PC-9 (cell line): Measurements from ENCODE around the gene VEPH1. TPM values are rescaled to one million over a fixed set of nuclear protein-coding genes. Genes with fewer than 3 reads are reported as not detected.

Experiments used
- BruUV-seq: library from RNA; stranded (reverse); fragments of 400-500 nt; replicated peaks from 2 replicates; lab custom pipeline; 2021; lab: Mats Ljungman, UMichigan
- CTCF ChIA-PET: fragments of 300-600 bp; sonication (Branson Sonifier 250); formaldehyde crosslinking; loops from one replicate; lab custom pipeline; 2022; ENCODE audit warnings: antibody characterized with exemption; lab: Charles Lee
- POLR2A ChIA-PET: fragments of 300-600 bp; sonication (Branson Sonifier 250); formaldehyde crosslinking; loops from one replicate; lab custom pipeline; 2022; ENCODE audit warnings: antibody characterized with exemption; ENCODE audit not compliant: unreplicated experiment; lab: Charles Lee
- DNase-seq, 2 experiments: peaks; one replicate each; pipeline versions ENCODE4 v3.0.0 to v3.0.0-alpha.2; 2015 to 2022; ENCODE audit warnings: mixed read lengths in 1 of 2
- H2AFZ ChIP-seq: fragments of 200-600 bp; sonication (generic); 2 replicates; pipeline ENCODE4 v1.8.1; 2017; ENCODE audit warnings: antibody characterized with exemption
- H3F3A ChIP-seq: fragments of 200-600 bp; sonication (generic); 2 replicates; pipeline ENCODE4 v1.8.1; 2017; ENCODE audit warnings: antibody characterized with exemption, mild to moderate bottlenecking, low read depth; ENCODE audit not compliant: insufficient read depth
- H3K27ac ChIP-seq: fragments of 200-600 bp; sonication (generic); 2 replicates; pipeline ENCODE4 v1.6.1; 2016; ENCODE audit warnings: mixed run types
- H3K27me3 ChIP-seq: fragments of 200-600 bp; sonication (generic); 2 replicates; pipeline ENCODE4 v1.6.1; 2016; ENCODE audit warnings: low read depth, mixed run types; ENCODE audit not compliant: insufficient read depth
- H3K36me3 ChIP-seq: fragments of 200-600 bp; sonication (generic); 2 replicates; pipeline ENCODE4 v1.6.1; 2016; ENCODE audit warnings: low read depth, mixed run types
- H3K4me1 ChIP-seq: fragments of 200-600 bp; sonication (generic); replicated peaks from 2 replicates; pipeline ENCODE4 v1.6.1; 2016; ENCODE audit warnings: mixed run types; ENCODE audit not compliant: insufficient read depth
- H3K4me2 ChIP-seq: fragments of 200-600 bp; sonication (generic); 2 replicates; pipeline ENCODE4 v1.6.1; 2017; ENCODE audit warnings: mixed run types
- H3K4me3 ChIP-seq: fragments of 200-600 bp; sonication (generic); 2 replicates; pipeline ENCODE4 v1.6.1; 2016; ENCODE audit warnings: mixed run types
- H3K79me2 ChIP-seq: fragments of 200-600 bp; sonication (generic); 2 replicates; pipeline ENCODE4 v1.6.1; 2017; ENCODE audit warnings: low read depth, mixed run types
- H3K9me2 ChIP-seq: fragments of 200-600 bp; sonication (generic); 2 replicates; pipeline ENCODE4 v1.8.1; 2017; ENCODE audit warnings: mild to moderate bottlenecking; ENCODE audit not compliant: insufficient read depth
- H3K9me3 ChIP-seq: fragments of 200-600 bp; sonication (generic); 2 replicates; pipeline ENCODE4 v1.8.1; 2016; ENCODE audit warnings: low read depth; ENCODE audit not compliant: insufficient read depth
- H4K20me1 ChIP-seq: fragments of 200-600 bp; sonication (generic); 2 replicates; pipeline ENCODE4 v1.8.1; 2017; ENCODE audit not compliant: insufficient read depth
- EZH2 ChIP-seq: fragments of 200-600 bp; sonication (generic); IDR thresholded peaks from 2 replicates; pipeline ENCODE4 v1.8.0; 2017; ENCODE audit warnings: antibody characterized with exemption, low read depth
- intact Hi-C: fragments of 100-400 bp; cut with micrococcal nuclease; formaldehyde crosslinking; loops from one replicate; pipeline ENCODE4 v1.10.0; 2022; ENCODE audit not compliant: unreplicated experiment
- total RNA-seq: library from RNA; stranded (reverse); gene quantifications from 2 replicates; pipeline ENCODE4 v1.2.3, GENCODE V29; 2021
- TF ChIP-seq, protein P1 (sequence below): fragments of 200-600 bp; sonication (generic); conservative IDR thresholded peaks from 2 replicates; pipeline ENCODE4 v1.6.1; 2017; ENCODE audit warnings: mixed run types, antibody characterized with exemption, mild to moderate bottlenecking, moderate library complexity

VEPH1 gene
- total RNA-seq, 1 experiment from 2014 or later = 4.0 TPM

DNA sequence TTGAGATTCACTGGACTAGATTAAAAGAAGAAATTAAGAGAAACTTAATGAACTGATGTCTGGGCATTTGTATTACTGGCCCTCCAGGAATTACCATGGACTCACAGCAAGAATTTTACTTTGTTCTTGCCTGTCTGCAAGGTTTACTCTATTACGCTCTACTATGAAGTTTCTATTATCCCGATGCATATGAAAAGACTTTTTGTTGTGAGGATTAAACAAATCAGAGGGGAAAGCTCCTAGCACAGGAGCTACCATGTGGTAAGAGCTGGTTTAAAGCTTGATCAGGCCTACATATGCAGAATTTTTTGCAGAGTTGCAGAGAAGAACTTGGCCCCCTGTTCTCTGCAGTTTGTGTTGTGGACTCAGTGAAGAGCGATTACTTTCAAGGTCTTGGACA is 128.3 kb downstream of the VEPH1 start:
- no peaks in the 10 kb centered on the region for H3K4me1 ChIP-seq
- DNase-seq = no peak
- CTCF ChIA-PET = no interaction called here
- intact Hi-C loops = no loop called here
- TF ChIP-seq, protein P1, sequence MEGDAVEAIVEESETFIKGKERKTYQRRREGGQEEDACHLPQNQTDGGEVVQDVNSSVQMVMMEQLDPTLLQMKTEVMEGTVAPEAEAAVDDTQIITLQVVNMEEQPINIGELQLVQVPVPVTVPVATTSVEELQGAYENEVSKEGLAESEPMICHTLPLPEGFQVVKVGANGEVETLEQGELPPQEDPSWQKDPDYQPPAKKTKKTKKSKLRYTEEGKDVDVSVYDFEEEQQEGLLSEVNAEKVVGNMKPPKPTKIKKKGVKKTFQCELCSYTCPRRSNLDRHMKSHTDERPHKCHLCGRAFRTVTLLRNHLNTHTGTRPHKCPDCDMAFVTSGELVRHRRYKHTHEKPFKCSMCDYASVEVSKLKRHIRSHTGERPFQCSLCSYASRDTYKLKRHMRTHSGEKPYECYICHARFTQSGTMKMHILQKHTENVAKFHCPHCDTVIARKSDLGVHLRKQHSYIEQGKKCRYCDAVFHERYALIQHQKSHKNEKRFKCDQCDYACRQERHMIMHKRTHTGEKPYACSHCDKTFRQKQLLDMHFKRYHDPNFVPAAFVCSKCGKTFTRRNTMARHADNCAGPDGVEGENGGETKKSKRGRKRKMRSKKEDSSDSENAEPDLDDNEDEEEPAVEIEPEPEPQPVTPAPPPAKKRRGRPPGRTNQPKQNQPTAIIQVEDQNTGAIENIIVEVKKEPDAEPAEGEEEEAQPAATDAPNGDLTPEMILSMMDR = no peak
- no peak for TF ChIP-seq EZH2
- no TSS peak for BruUV-seq
- H3K9me2 ChIP-seq = no peaks in the 10 kb centered on the region
- no peak overlapping the region for H3K4me3 ChIP-seq
- H3K27ac ChIP-seq = no peak overlapping the region
- no peaks in the 10 kb centered on the region for H3K27me3 ChIP-seq
- H3K79me2 ChIP-seq = no peaks in the 10 kb centered on the region
- H3K36me3 ChIP-seq = no peaks in the 10 kb centered on the region
- no peak overlapping the region for H3K4me2 ChIP-seq
- H2AFZ ChIP-seq = no peak overlapping the region
- no peaks in the 10 kb centered on the region for H3F3A ChIP-seq
- no peaks in the 10 kb centered on the region for H3K9me3 ChIP-seq
- POLR2A ChIA-PET = no interaction called here
- H4K20me1 ChIP-seq = no peaks in the 10 kb centered on the region

DNA sequence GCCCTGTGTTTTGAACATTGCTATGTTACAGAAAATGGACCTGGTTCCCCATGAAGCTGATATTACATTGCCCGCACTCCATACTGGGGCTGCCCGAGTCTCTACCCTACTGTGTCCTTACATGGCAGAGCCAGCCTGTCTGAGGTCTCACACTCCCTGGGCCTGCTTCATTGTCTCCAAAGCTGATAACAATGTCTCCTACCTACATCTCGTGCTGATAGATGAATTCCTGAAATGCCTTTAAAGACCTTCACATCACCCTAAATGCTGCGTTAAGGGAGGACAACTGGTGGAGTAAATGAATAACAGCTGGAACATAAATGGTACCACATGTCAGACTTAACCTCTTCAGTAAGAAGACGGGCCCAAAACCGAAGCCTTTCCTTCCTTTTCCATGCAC is 129.4 kb downstream of the VEPH1 start:
- Histone ChIP-seq H3K36me3 (no peaks in the 10 kb centered on the region), H3K79me2 (no peaks in the 10 kb centered on the region), H3K4me2 (no peak overlapping the region), H3K9me2 (no peaks in the 10 kb centered on the region), H3K27ac (no peak overlapping the region), H2AFZ (no peak overlapping the region), H3K4me1 (no peaks in the 10 kb centered on the region), H3K4me3 (no peak overlapping the region), H4K20me1 (no peaks in the 10 kb centered on the region), H3K27me3 (no peaks in the 10 kb centered on the region), H3K9me3 (no peaks in the 10 kb centered on the region), H3F3A (no peaks in the 10 kb centered on the region)
- CTCF ChIA-PET = interaction anchor here (0.6 kb wide), 1 partner anchor 731 kb away, joined by 7 read pairs; no protein-coding TSS in a partner anchor
- intact Hi-C loops = no loop called here
- DNase-seq = no peak
- no TSS peak for BruUV-seq
- POLR2A ChIA-PET = interaction anchor here (0.6 kb wide), 1 partner anchor 172 kb away, joined by 7 read pairs; no protein-coding TSS in a partner anchor
- TF ChIP-seq, protein P1 = no peak
- TF ChIP-seq EZH2 = no peak

DNA sequence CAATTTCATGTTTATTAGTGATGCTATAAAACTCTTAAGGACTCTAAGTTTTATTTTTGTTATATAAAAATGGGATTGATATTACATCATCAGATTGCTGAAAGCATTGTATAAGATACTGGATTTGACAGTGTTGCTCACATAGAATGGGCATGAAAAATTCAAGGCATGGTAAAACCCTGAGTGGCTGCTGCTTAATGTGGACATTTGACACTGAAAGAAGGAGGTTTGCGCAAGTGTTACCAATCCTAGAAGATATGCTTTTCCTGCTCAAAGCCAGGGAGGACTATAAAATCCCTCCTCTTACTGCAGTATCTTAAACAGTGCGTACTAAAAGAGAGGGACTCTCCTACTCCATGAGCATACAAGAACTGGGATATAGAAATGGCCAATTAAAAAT is 132.3 kb downstream of the VEPH1 start:
- H3K9me3 ChIP-seq = no peaks in the 10 kb centered on the region
- H3K9me2 ChIP-seq = no peaks in the 10 kb centered on the region
- BruUV-seq = no TSS peak
- H3F3A ChIP-seq = no peaks in the 10 kb centered on the region
- H4K20me1 ChIP-seq = no peaks in the 10 kb centered on the region
- no peak overlapping the region for H2AFZ ChIP-seq
- intact Hi-C loops = no loop called here
- H3K79me2 ChIP-seq = no peaks in the 10 kb centered on the region
- H3K27me3 ChIP-seq = no peaks in the 10 kb centered on the region
- ChIA-PET CTCF (no interaction called here), POLR2A (no interaction called here)
- no peak overlapping the region for H3K4me3 ChIP-seq
- no peaks in the 10 kb centered on the region for H3K36me3 ChIP-seq
- no peaks in the 10 kb centered on the region for H3K4me1 ChIP-seq
- no peak overlapping the region for H3K27ac ChIP-seq
- no peak overlapping the region for H3K4me2 ChIP-seq
- DNase-seq = no peak
- TF ChIP-seq, protein P1 = no peak
- no peak for TF ChIP-seq EZH2
